HG03571 (cell line): ENCODE measurements around the gene ORMDL2.

Experiments
- ATAC-seq: cut with Tn5 transposase; IDR thresholded peaks from one replicate; pipeline ENCODE4 v1.9.1; 2021; ENCODE audit not compliant: unreplicated experiment

Gene ORMDL2

DNA sequence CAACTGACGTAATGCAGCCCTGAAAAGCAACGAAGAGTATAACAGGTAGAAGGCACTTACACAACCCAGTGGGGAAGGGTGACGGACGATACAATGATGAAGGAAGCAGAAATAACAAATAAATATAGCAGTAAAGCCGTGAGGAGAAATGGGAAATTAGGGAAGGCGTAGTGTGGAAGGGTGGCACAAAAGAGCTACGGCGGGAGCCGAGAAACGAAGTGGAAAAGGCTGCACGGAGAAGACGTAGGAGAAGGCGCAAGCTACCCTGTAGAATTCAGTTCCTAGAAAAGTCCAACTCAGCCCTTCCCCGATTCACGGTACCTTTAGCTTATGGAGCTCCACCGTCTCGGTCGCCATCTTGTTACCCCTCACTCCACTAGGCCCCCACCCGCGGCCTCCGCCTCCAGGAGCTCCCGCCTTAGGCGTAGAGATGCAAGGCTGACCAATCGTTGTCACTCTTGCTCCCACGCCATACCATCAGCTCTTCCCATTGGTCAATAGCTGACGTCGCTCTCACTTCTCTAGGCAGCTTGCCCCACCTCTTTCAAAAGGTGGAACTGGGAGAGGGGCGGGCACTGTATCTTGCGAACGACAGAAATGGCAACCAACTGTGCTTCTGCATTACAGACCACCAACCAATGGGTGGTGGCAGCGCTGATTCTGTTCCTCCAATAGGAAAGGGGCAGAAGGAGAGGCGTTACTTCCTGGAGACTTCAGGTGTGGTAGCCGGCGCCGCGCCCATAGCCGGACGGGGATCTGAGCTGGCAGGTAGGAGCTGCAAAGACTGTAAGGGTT lies at the start of gene ORMDL2, which contains the start of gene SARNP:
Gene ORMDL2, plus strand, starts transcription at position 697 of the 795 bp plus-strand sequence. CDS start 959 bp downstream, outside the sequence.
Gene SARNP, minus strand, starts transcription at position 380 of the 795 bp plus-strand sequence. Its CDS starts 23 bp downstream, at position 357.
- peak; percentile 97 for ATAC-seq

DNA sequence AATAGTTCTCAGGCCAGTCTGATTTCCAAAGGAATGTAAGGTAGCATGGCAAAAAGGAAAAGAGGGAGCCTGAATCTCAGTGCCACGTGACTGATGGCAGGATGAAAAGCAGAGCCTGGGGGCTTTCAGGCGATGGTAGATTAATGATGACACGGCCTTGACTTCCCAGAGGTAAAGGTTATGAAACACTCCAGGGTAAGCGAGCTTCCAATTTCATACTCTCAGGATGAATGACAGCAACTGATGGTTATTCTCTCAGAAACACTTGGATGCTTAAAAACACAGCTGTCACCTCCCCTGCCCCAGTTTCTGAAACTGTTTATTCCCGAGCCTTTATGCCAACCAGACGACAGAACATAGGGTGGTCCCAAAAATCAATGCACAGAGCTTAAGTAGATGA lies 46.1 kb upstream of the ORMDL2 start:
- ATAC-seq, result no peak

DNA sequence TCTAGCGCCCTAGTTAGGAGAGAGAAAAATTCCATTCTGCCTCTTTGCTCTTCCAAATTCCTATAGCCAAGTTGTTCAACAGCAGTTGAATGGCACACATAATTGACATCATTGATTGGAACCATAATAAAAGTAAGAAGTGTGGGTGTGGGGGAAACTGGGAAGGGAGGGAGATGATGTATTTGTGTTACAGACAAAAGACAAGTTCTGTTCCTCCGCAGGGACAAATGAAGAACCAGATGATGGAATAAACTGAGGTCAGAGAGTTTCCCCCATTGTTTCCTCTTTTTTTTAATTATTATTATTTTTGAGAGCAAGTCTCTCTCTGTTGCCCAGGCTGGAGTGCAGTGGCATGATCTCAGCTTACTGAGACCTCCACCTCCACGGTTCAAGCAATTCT lies 40.0 kb upstream of the ORMDL2 start:
- no peak for ATAC-seq

GRCh38 chr12:55780685-55781084 lies 37.2 kb upstream of the ORMDL2 start:
- no peak for ATAC-seq

- ATAC-seq, result no peak
Measured at GRCh38 chr12:55788546-55788945, 29.3 kb upstream of the ORMDL2 start.

DNA sequence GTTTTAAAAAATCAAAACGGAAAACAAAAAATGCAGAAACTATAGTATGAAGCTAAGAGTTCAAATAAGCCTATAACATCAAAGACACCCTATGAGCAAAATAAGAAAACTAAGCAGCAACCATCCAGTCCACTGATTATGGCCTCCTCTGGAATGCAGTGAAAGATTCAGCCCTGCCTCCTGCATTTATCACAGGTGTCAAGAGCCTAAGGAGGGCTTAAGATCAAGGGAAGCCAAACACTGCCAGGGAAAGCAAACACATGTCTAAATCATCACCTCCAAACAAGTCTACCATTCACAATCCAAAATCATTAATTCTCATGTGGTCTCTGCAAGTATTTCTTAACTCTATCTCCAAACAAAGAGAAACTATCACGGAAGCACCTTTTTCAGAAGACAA lies 28.7 kb upstream of the ORMDL2 start:
- no peak for ATAC-seq

DNA sequence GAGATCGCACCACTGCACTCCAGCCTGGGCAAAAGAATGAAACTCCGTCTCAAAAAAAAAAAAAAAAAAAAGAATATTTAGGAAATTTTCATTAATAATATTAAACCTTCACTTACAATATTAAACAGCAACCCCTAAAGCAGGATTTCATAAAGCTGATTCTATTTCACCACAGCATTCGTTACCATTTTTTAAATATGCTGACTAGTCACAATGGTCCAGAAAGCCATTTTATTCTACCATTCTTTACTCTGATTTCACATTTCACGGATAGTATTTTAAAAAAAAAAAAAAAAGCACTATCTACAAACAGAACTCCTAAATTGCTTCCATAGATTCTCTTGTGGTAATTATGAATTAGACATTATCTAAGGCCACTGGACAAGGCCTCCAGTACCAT lies 27.9 kb upstream of the ORMDL2 start:
- no peak for ATAC-seq

DNA sequence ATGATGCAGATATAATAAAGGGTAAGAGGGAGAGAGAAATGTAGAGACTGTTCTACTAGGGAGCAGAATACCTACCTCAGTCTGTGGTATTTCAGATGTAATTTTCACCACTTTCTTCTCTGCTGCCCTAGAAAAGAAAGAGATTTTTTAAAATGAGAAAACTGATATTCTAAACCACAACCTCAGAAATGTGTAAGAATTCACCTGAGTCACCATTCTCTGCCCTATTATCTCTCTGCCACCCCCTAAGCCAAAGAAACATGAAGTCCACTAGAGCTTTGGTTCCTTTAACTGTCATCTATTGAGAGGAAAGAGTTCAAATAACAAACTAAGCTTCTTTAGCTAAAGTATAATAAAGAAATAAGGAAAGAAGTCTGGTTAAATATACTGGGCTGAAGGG lies 21.9 kb upstream of the ORMDL2 start:
- ATAC-seq, result no peak

- no peak for ATAC-seq
Measured at GRCh38 chr12:55797068-55797467, 20.8 kb upstream of the ORMDL2 start.

DNA sequence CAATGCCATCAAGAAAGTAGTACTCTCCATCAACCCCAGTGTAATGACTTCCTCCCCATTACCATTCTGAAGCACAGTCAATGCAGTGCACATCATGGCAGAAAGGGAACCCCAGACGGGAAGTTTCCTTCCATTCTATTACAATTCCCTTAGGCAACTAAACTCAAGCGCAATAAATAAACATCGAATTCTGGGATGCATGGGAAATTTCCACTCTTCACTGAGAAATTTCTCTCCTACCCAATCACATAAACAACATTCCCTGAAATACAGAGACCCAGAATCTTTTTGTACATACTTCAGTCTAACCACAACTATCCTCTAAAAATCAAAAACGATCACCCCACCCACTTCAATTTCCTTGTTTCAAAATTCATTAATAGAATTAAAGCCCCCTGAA lies 20.3 kb upstream of the ORMDL2 start:
- no peak for ATAC-seq

DNA sequence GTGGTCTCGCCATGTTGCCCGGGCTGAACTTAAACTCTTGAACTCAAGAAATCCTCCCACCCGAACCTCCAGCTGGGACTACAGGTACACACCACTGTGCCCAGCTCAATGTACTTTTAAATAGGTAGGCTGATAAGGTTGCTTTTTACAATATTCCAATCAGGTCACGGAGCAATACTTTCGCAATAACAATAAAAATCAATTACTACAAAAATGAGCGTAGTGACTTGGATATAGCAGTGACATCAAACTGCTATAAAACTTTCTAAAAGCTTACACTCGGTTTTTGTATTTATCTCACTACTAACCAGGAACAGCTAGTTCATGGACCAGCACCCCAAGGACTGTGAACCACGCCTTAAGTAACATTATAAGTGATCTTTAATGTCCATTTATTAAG lies 10.9 kb upstream of the ORMDL2 start:
- no peak for ATAC-seq

DNA sequence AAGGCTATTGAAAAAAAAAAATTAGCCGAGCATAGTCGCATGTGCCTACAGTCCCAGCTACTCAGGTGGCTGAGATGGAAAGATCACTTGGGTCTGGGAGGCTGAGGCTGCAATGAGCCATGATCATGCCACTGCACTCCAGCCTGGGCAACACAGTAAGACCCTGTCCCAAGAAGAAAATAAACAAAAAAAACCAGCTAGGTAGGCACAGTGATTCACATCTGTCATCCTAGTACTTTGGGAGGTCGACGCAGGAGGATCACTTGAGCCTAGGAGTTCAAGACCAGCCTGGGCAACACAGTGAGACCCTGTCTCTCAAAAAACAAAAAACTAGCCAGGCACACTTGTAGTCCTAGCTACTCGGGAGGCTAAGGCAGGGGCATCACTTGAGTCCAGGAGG lies 8.6 kb upstream of the ORMDL2 start:
- ATAC-seq, result no peak

GRCh38 chr12:55812088-55812487 lies 5.8 kb upstream of the ORMDL2 start:
- ATAC-seq, result no peak

DNA sequence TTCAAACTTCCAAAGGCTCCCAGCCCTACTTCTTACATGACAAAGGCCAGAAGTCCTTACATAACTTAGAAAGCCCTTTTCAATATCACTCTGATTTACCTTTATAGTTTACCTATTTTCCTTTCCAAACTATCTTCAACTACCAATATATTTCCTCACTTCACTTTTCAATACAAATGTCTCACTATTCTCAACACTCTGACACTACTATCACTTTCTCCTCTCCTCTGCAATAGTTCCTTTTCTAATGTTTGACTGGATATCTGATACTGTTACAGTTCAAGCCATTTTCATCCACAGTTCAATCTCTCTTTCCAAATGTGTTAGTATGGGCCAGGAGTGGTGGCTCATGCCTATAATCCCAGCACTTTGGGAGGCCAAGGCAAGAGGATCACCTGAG lies 3.6 kb upstream of the ORMDL2 start:
- ATAC-seq, result no peak

DNA sequence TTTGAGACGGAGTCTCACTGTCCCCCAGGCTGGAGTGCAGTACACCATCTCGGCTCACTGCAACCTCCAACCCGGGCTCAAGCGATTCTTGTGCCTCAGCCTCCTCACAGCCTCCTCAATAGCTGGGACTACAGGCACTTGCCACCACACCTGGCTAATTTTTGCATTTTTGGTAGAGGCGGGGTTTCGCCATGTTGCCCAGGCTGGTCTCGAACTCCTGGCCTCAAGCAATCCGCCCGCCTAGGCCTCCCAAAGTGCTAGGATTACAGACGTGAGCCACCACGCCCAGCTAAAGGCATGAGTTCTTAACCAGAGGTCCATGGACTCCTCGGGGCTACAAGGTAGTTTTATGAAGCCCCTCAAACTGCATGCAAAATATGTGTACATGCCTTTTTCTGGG lies 2.4 kb upstream of the ORMDL2 start:
- ATAC-seq, result no peak

DNA sequence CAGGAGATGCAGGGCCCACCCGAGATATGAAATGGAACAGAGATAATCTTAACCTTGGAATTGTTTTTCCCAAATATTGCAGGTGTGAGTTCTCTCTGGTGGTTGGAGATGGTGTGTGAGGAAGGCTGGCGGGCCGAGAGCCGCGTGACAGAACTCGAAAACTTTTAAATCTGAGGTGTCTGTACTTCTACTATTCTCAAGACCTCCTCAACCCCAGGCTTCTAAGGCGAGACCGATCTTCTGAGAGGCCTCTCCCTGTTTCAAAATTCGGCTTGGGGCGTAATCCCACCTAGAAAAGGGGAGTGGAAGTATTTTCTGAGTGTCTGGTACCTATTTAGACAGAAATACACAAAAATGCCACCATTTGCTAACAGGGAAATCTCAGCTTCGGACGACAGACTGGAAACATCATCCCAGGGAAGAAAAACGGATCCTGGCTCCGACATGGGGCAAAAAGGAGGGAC lies 928 bp upstream of the ORMDL2 start:
- ATAC-seq, result no peak

DNA sequence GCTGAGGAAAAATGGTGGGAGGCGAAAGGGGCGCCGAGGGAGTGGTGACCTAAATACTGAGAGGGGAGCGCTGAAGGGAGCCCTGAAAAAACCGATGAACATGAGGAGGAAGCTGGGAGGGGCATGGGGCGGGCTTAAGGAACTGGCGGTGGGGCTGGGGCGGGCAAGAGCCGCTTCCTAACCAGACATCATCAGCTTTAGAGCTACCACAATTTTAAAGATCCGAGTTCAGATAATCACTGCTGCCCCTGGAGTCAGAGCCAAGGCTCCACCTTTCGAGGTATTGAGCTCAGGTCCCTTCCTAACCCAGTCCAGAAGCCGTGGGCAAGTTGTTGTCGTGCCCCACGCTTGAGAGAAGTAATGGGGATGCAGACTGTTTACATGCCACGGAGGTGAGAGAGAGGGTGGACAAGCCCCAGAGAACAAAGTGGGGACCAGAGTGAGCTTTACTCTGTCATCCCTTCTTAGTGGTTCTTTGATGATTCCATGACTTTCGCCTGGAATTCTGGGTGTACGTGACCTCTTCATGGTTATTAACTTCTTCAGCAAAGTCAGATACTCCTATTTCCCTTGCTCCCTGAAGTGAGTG lies 393 bp downstream of the ORMDL2 start:
- peak; percentile 28 for ATAC-seq

DNA sequence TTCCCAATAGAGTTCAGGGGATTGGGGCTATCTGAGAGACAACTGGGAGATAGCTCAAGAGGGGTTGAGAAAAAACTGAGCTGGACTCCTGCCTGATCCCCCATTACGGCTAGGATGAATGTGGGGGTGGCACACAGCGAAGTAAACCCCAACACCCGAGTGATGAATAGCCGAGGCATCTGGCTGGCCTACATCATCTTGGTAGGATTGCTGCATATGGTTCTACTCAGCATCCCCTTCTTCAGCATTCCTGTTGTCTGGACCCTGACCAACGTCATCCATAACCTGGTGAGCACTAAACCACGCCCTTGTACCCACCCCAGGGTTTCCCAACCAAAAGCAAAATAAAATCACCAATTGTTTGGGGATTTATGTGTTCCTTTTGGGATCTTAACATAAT lies 1.0 kb downstream of the ORMDL2 start:
- ATAC-seq, result no peak

- ATAC-seq, result no peak
Measured at GRCh38 chr12:55820679-55821078, 2.8 kb downstream of the ORMDL2 start.

- no peak for ATAC-seq
Measured at GRCh38 chr12:55822228-55822627, 4.4 kb downstream of the ORMDL2 start.

DNA sequence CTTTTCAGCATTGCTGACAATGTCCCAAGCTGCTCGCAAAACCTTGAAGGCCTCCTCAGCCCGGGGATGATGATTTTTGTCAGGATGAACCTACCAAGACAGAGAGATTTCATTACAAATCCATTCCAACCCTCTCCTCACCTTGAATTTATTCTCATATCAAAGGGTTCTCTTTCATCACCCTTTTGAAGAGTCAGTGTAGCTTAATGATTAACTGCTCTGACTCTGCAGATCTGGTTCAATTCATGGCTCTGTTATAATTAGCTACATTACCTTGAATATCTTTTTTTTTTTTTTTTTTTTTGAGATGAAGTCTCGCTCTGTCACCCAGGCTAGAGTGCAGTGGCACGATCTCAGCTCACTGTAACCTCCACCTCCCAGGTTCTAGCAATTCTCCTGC lies 5.6 kb downstream of the ORMDL2 start:
- no peak for ATAC-seq

DNA sequence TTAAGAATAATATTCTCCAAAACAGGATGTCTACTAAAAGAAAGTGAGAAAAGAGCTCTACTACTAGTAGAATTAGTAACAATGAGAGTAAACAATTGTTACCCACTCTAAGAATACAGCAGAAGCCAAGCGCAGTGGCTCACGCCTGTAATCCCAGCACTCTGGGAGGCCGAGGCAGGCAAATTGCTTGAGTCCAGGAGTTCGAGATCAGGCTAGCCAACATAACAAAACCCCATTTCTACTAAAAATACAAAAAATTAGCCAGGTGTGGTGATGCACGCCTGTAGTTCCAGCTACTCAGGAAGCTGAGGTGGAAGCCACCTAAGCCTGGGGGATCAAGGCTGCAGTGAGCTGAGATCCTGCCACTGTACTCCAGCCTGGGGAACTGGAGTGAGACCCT lies 6.9 kb downstream of the ORMDL2 start:
- no peak for ATAC-seq

- no peak for ATAC-seq
Measured at GRCh38 chr12:55827806-55828205, 10.0 kb downstream of the ORMDL2 start.
